K562 (cell line): ENCODE measurements around the gene PTPRM. TPM values are rescaled to one million over a fixed set of nuclear protein-coding genes. Genes with fewer than 3 reads are reported as not detected.

Source experiments
- ATAC-seq: fragments of 200-7000 bp; cut with Tn5 transposase; 3 replicates; pipeline ENCODE4 v1.9.1; 2020; ENCODE audit warnings: moderate library complexity
- BruUV-seq: library from RNA; stranded (reverse); fragments of 400-500 nt; replicated peaks from 2 replicates; lab custom pipeline; 2021; lab: Mats Ljungman, UMichigan
- CTCF ChIA-PET: fragments of 300-600 bp; formaldehyde crosslinking; extraction: SDS; loops from one replicate; lab custom pipeline; 2021; ENCODE audit warnings: low intra/inter-chr PET ratio; lab: Yijun Ruan, JAX
- POLR2A ChIA-PET: fragments of 300-600, 350-650 bp; sonication (Branson Sonifier 250); formaldehyde crosslinking; extraction: SDS; loops from one replicate; lab custom pipeline; 2021; ENCODE audit warnings: antibody characterized with exemption, inconsistent platforms; lab: Yijun Ruan, JAX
- DNase-seq, 4 experiments: peaks; one replicate each; pipeline versions ENCODE4 v3.0.0 to v3.0.0-alpha.2; 2011 to 2018; ENCODE audit warnings: low spot score in 3 of 4, mixed read lengths in 3 of 4; ENCODE audit errors: extremely low read depth in 1 of 4
- FAIRE-seq: peaks from 2 replicates; lab custom pipeline; 2011; peaks lifted over from hg19 to GRCh38; lab: Jason Lieb, UNC
- H2AFZ ChIP-seq: 2 replicates; pipeline ENCODE4 v1.6.0; 2011; ENCODE audit warnings: low read depth, low read length, control low read depth, inconsistent platforms
- H3K27ac ChIP-seq: fragments of 200-600 bp; 3 replicates; pipeline ENCODE4 v1.8.0; 2011; ENCODE audit warnings: low read depth, mild to moderate bottlenecking, control low read depth, inconsistent platforms, low read length, moderate library complexity, mixed read lengths; ENCODE audit errors: extremely low read depth
- H3K27me3 ChIP-seq, 2 experiments: fragments of 300-600 bp in 1 of 2; 2 replicates in 1 of 2; 3 replicates in 1 of 2; pipeline versions ENCODE4 v1.6.0 to v1.8.0; 2011; ENCODE audit warnings: inconsistent platforms in 2 of 2, low read length in 2 of 2, mild to moderate bottlenecking in 1 of 2, mixed read lengths in 1 of 2, moderate library complexity in 1 of 2; ENCODE audit not compliant: control insufficient read depth in 2 of 2, insufficient read depth in 2 of 2
- H3K36me3 ChIP-seq: fragments of 300-600 bp; 3 replicates; pipeline ENCODE4 v1.8.0; 2011; ENCODE audit warnings: mild to moderate bottlenecking, low read length, inconsistent platforms; ENCODE audit not compliant: control insufficient read depth, insufficient read depth
- H3K4me1 ChIP-seq, 2 experiments: fragments of 200-600 bp in 1 of 2; replicated peaks in 1 of 2; 2 replicates in 1 of 2; 3 replicates in 1 of 2; pipeline versions ENCODE4 v1.5.1 to v1.8.0; 2011; ENCODE audit warnings: inconsistent platforms in 2 of 2, low read length in 2 of 2, mild to moderate bottlenecking in 1 of 2, mixed read lengths in 1 of 2, moderate library complexity in 1 of 2; ENCODE audit not compliant: control insufficient read depth in 2 of 2, insufficient read depth in 2 of 2
- H3K4me2 ChIP-seq: 2 replicates; pipeline ENCODE4 v1.6.1; 2011; ENCODE audit warnings: low read length, control low read depth, inconsistent platforms, mixed read lengths; ENCODE audit not compliant: insufficient read depth
- H3K4me3 ChIP-seq: fragments of 200-600 bp; sonication (generic), shearing (Covaris generic); 2 replicates; pipeline ENCODE4 v1.5.1; 2016; ENCODE audit warnings: control low read depth, inconsistent platforms
- H3K79me2 ChIP-seq: fragments of 200-600 bp; 3 replicates; pipeline ENCODE4 v1.8.0; 2011; ENCODE audit warnings: low read length, inconsistent platforms; ENCODE audit not compliant: control insufficient read depth, insufficient read depth
- H3K9ac ChIP-seq, 2 experiments: 2 replicates each; pipeline versions ENCODE4 v1.6.0 to v1.6.1; 2011; ENCODE audit warnings: low read depth in 2 of 2, low read length in 2 of 2, control low read depth in 1 of 2, inconsistent platforms in 1 of 2, mild to moderate bottlenecking in 1 of 2, mixed read lengths in 1 of 2; ENCODE audit not compliant: insufficient read depth in 1 of 2
- H3K9me1 ChIP-seq: one replicate; pipeline ENCODE4 v1.6.0; 2011; ENCODE audit warnings: inconsistent platforms, mild to moderate bottlenecking, low read length, moderate library complexity; ENCODE audit not compliant: control insufficient read depth, insufficient read depth
- H3K9me3 ChIP-seq: replicated peaks from 2 replicates; pipeline ENCODE4 v1.5.1; 2011; ENCODE audit warnings: low read depth, low read length, inconsistent platforms; ENCODE audit not compliant: control insufficient read depth, insufficient read depth
- H4K20me1 ChIP-seq: replicated peaks from 2 replicates; pipeline ENCODE4 v1.6.1; 2011; ENCODE audit warnings: low read length, inconsistent platforms, mixed read lengths; ENCODE audit not compliant: control insufficient read depth, insufficient read depth
- CTCFL ChIP-seq: IDR thresholded peaks from 2 replicates; pipeline ENCODE4 v1.6.1; 2011; ENCODE audit warnings: borderline replicate concordance, low read depth, mild to moderate bottlenecking, moderate library complexity, low read length; ENCODE audit not compliant: insufficient read depth, poor library complexity, severe bottlenecking
- EHMT2 ChIP-seq: fragments of 450-650 bp; IDR thresholded peaks from 2 replicates; pipeline ENCODE4 v1.6.1; 2018; ENCODE audit warnings: antibody characterized with exemption
- FOXM1 ChIP-seq, 2 experiments: fragments of 450-650 bp in 1 of 2; sonication (generic) in 1 of 2; formaldehyde crosslinking in 1 of 2; IDR thresholded peaks; 2 replicates each; pipeline versions ENCODE4 v1.6.1 to v1.9.0; 2017 to 2022; ENCODE audit warnings: low read depth in 2 of 2, mild to moderate bottlenecking in 2 of 2, missing genetic modification reagents in 1 of 2, moderate library complexity in 1 of 2
- NUFIP1 ChIP-seq: fragments of 450-650 bp; IDR thresholded peaks from 2 replicates; pipeline ENCODE4 v1.6.1; 2018; ENCODE audit not compliant: partially characterized antibody
- SIX5 ChIP-seq, 2 experiments: IDR thresholded peaks; 2 replicates each; pipeline ENCODE4 v1.6.1; 2011; ENCODE audit warnings: low read length in 2 of 2, borderline replicate concordance in 1 of 2, low read depth in 1 of 2, mild to moderate bottlenecking in 1 of 2, moderate library complexity in 1 of 2; ENCODE audit not compliant: insufficient read depth in 1 of 2
- SRSF1 ChIP-seq: fragments of 200-400 bp; formaldehyde crosslinking; IDR thresholded peaks from 2 replicates; pipeline ENCODE4 v1.6.1; 2017; ENCODE audit warnings: mild to moderate bottlenecking, low read depth, low read length, moderate library complexity
- TARDBP ChIP-seq: fragments of 450-650 bp; IDR thresholded peaks from 2 replicates; pipeline ENCODE4 v1.6.1; 2016
- TBL1XR1 ChIP-seq, 2 experiments: IDR thresholded peaks; 2 replicates each; pipeline ENCODE4 v1.6.1; 2012; ENCODE audit warnings: improper control_type of control experiment in 2 of 2, low read length in 2 of 2, mild to moderate bottlenecking in 1 of 2
- ZBTB8A ChIP-seq: fragments of 450-650 bp; IDR thresholded peaks from 2 replicates; pipeline ENCODE4 v1.6.1; 2018; ENCODE audit warnings: mild to moderate bottlenecking, moderate library complexity; ENCODE audit not compliant: partially characterized antibody
- ZSCAN32 ChIP-seq: fragments of 450-650 bp; formaldehyde crosslinking; IDR thresholded peaks from 2 replicates; pipeline ENCODE4 v1.4.0; 2020; ENCODE audit warnings: mild to moderate bottlenecking, moderate library complexity
- WGBS: fragments of 100-300 bp; shearing (Covaris generic); methylation state at CpG from one replicate; pipeline ENCODE4 v1.1.6; 2016; ENCODE audit warnings: low coverage, mixed read lengths; ENCODE audit not compliant: insufficient coverage; ENCODE audit errors: missing lambda C conversion rate; 5-methylcytosine and 5-hydroxymethylcytosine counted together
- in situ Hi-C: fragments of 300-500 bp; cut with MboI; formaldehyde crosslinking; loops from 4 replicates; pipeline ENCODE4 v1.15.0; 2018; ENCODE audit warnings: inconsistent platforms, mixed read lengths
- intact Hi-C: fragments of 100-400 bp; cut with micrococcal nuclease; formaldehyde crosslinking; loops from 2 replicates; pipeline ENCODE4 v1.14.2; 2022
- polyA plus RNA-seq, 8 experiments: library from polyadenylated mRNA; depleted of rRNA in 4 of 8; stranded (reverse) in 5 of 8; unstranded in 3 of 8; fragments of >200 nt; fragmentation: Nextera tagmentation in 2 of 8; fragmentation: Illumina TruSeq in 1 of 8; extraction: Ambion mirVana in 2 of 8; extraction: Trizol in 1 of 8; gene quantifications; 2 replicates each; pipeline versions ENCODE4 v1.2.1 to v1.2.3, GENCODE V29; 2011 to 2014; ENCODE audit warnings: inconsistent platforms in 1 of 8, missing spikeins in 1 of 8
- total RNA-seq, 7 experiments: library from RNA; depleted of rRNA in 6 of 7; stranded (reverse); fragments of >200 nt in 6 of 7; fragmentation: Illumina TruSeq in 2 of 7; extraction: Trizol in 2 of 7; gene quantifications; 2 replicates each; pipeline versions ENCODE4 v1.2.1 to v1.2.3, GENCODE V29; 2011 to 2021; ENCODE audit warnings: low replicate concordance in 1 of 7
- TF ChIP-seq, protein P1 (sequence below), 2 experiments: IDR thresholded peaks; 2 replicates each; pipeline ENCODE4 v1.6.1; 2012; ENCODE audit warnings: improper control_type of control experiment in 2 of 2, low read depth in 2 of 2, low read length in 2 of 2, borderline replicate concordance in 1 of 2

Gene PTPRM
- total and polyA plus RNA-seq, 9 of the 15 experiments (the other 6 are each of a cell fraction or from before 2014, with no cell fraction given), result 0.03 to 0.16 (median 0.08) TPM; not detected in 3

- Histone ChIP-seq H3K79me2 (no peaks in the 10 kb centered on the region), H3K9ac (no peak overlapping the region), H3K27ac (no peak overlapping the region), H4K20me1 (no peaks in the 10 kb centered on the region), H3K9me3 (no peaks in the 10 kb centered on the region), H3K4me2 (no peak overlapping the region), H3K9me1 (no peaks in the 10 kb centered on the region), H3K36me3 (no peaks in the 10 kb centered on the region), H3K4me3 (no peak overlapping the region), H2AFZ (no peak overlapping the region), H3K27me3 (no peaks in the 10 kb centered on the region), H3K4me1 (no peaks in the 10 kb centered on the region)
- no peak for TF ChIP-seq TARDBP
- TF ChIP-seq FOXM1 (IDR thresholded peaks at IDR 0.05; ENCODE audit: low read depth), result no peak
- TF ChIP-seq FOXM1 (CRISPR knock-in tag; IDR thresholded peaks at IDR 0.05; ENCODE audit: low read depth), result no peak
- TF ChIP-seq ZBTB8A, result no peak
- TF ChIP-seq SIX5 (IDR thresholded peaks at IDR 0.05; ENCODE audit: borderline replicate concordance in 1 of 2, insufficient read depth in 1 of 2, low read depth in 1 of 2, low read length in 2 of 2), result no peak
- no peak for TF ChIP-seq SRSF1
- no peak for TF ChIP-seq ZSCAN32 (CRISPR knock-in tag)
- no peak for TF ChIP-seq NUFIP1
- no peak for TF ChIP-seq TBL1XR1 (IDR thresholded peaks at IDR 0.05; ENCODE audit: low read length in 2 of 2)
- no peak for TF ChIP-seq EHMT2
- TF ChIP-seq, protein P1, sequence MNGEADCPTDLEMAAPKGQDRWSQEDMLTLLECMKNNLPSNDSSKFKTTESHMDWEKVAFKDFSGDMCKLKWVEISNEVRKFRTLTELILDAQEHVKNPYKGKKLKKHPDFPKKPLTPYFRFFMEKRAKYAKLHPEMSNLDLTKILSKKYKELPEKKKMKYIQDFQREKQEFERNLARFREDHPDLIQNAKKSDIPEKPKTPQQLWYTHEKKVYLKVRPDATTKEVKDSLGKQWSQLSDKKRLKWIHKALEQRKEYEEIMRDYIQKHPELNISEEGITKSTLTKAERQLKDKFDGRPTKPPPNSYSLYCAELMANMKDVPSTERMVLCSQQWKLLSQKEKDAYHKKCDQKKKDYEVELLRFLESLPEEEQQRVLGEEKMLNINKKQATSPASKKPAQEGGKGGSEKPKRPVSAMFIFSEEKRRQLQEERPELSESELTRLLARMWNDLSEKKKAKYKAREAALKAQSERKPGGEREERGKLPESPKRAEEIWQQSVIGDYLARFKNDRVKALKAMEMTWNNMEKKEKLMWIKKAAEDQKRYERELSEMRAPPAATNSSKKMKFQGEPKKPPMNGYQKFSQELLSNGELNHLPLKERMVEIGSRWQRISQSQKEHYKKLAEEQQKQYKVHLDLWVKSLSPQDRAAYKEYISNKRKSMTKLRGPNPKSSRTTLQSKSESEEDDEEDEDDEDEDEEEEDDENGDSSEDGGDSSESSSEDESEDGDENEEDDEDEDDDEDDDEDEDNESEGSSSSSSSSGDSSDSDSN (IDR thresholded peaks at IDR 0.05; ENCODE audit: borderline replicate concordance in 1 of 2, low read depth in 2 of 2, low read length in 2 of 2), result no peak
- no peak for TF ChIP-seq CTCFL
- FAIRE-seq, result no peak
- in situ Hi-C loops (no loop called here), intact Hi-C loops (no loop called here)
- DNase-seq, result no peak
- no peak for ATAC-seq
- CTCF ChIA-PET, result no interaction called here
- POLR2A ChIA-PET, result no interaction called here
- WGBS, result under 1% methylated on average over 6 of the region's 6 CpGs
- BruUV-seq, result no TSS peak
These were observed 374.4 kb downstream of the PTPRM start for GRCh38 chr18:7941533-7941932.
